Measurements from ENCODE around the gene TEF.

TEF gene

DNA sequence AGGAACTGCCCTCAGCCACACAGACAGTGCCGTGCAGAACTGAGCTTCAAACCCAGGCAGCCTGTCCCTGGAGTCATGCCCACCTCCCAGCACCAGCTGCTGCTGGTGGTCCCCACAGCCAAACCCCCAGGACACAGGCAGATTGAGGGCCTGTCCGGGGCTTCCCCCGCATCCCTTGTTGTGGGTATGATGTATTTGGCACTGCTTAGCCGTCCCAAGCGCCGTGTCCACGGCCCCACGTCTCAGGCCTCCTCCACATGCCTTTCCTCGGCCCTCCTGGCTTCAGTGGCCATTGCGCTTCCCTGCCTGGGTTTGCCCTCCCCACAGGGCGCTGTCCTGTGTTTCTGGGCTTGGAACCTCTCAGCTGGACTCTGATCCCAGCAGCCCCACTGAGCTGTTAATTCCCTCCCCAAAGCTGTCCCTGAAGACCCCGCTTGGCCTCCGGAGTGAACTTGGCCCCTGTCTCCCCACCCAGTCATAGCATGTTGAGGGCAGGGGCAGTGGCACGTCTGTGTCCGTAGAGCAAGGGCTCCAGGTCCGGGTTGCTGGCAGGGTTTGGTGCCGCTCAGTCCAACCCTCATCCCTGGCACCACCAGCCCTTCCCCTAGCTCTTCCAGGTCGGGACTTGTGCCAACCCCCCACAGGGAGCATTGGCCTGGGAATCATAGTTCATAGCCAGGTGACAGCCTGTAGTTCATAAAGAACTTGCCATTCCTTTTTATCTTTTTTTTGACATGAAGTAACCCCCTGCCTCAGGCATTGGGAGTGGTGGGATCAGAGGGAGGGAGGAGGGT, 34.5 kb upstream of the TEF start:
- Mint-ChIP-seq H3K27ac (no peak overlapping the region), H3K36me3 (ENCODE audit: low read depth) (peaks cover 34% of the 10 kb centered on the region)

DNA sequence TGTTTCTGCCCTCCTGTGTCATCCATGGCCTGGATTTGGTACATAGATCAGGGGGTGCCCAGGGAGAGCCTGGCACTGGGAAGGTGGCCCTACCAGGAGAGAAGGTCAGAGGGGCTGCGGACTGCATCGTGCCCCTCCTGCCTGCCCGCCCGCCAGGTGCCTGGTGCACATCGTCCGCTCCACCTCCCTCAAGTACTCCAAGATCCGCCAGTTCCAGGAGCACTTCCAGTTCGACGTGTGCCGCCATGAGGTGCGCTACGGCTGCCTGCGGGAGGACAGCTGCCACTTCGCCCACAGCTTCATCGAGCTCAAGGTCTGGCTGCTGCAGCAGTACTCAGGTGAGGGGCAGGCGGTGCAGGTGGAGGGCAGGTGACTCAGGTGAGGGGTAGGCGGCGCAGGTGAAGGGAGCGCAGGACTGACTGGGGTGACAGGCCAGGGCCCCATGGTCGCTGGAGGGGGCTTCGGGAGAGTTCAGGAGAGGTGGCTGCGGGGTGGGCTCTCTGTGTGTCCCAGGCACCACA, 32.7 kb upstream of the TEF start:
- no peaks in the 10 kb centered on the region for H3K9me3 Mint-ChIP-seq
- H3K4me1 Mint-ChIP-seq (ENCODE audit: low read depth): no peaks in the 10 kb centered on the region
- H3K27ac Mint-ChIP-seq: no peak overlapping the region
- H3K4me3 Mint-ChIP-seq: no peak overlapping the region
- H3K27me3 Mint-ChIP-seq: no peaks in the 10 kb centered on the region
- H3K36me3 Mint-ChIP-seq (ENCODE audit: low read depth): peaks cover 29% of the 10 kb centered on the region

More for the DNA sequence above, 34.5 kb upstream of the TEF start:
- no peaks in the 10 kb centered on the region for H3K9me3 Mint-ChIP-seq
- no peaks in the 10 kb centered on the region for H3K4me1 Mint-ChIP-seq (ENCODE audit: low read depth)
- H3K27me3 Mint-ChIP-seq: no peaks in the 10 kb centered on the region
- H3K4me3 Mint-ChIP-seq: no peak overlapping the region

DNA sequence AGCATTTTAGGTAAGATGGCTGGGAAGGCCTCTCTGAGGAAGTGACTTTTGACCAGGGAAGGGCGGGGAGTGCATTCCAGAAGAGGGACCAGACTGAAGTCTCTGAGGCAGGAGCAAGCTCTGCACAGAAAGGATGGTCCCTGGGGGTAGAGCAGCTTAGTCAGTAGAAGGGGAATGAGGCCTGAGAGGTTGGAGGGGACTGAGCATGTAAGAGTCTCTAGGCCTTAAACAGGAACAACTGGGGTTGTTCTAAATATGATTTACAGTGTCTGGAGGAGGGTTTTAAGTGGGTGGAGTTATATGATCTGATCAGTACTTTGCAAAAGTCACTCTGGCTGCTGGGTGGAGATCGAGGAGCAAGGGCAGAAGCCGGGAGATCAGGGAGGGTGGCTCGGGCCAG, 31.7 kb upstream of the TEF start:
- Mint-ChIP-seq H3K4me3 (no peak overlapping the region), H3K36me3 (ENCODE audit: low read depth) (peaks cover 30% of the 10 kb centered on the region), H3K27me3 (no peaks in the 10 kb centered on the region), H3K27ac (no peak overlapping the region), H3K4me1 (ENCODE audit: low read depth) (no peaks in the 10 kb centered on the region), H3K9me3 (no peaks in the 10 kb centered on the region)

DNA sequence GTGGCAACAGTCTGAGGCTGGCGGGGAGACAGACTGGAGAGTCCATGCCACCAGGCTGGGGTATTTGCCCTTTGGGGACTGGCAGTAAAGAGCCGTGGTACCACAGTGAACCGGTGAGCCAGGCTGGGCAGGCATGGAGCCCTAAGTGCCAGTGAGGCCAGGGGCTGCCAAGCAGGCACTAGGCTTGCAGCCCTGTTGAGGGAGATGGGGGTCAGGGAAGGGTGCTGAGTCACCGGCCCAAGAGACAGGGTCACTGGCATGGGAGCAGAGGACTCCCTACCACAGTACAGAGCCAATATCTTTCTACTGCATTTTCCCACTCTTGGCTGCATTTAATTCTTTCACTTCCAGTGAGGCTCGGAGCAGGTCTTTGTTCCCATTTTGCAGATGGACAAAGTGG, 30.7 kb upstream of the TEF start:
- no peaks in the 10 kb centered on the region for H3K27me3 Mint-ChIP-seq
- no peaks in the 10 kb centered on the region for H3K9me3 Mint-ChIP-seq
- H3K4me3 Mint-ChIP-seq: no peak overlapping the region
- H3K36me3 Mint-ChIP-seq (ENCODE audit: low read depth): peaks cover 29% of the 10 kb centered on the region
- H3K4me1 Mint-ChIP-seq (ENCODE audit: low read depth): no peaks in the 10 kb centered on the region
- H3K27ac Mint-ChIP-seq: no peak overlapping the region

DNA sequence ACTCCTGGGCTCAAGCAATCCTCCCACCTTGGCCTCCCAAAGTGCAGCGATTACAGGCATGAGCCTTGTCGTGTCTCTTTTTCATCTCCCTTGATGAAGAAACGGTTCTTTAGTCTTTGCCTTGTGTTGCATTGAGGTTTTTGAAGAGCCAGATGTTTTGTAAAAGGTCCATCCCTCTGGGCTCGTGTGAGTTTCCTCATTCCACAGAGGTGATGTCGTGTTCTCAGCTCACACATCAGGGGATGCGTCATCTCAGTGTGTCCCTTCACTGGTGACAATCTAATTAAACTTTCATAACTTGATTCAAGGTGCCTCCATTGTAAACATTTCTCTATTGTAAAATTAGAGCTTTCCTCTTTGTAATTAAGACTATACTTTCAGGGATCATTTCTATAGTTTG, 29.7 kb upstream of the TEF start:
- Mint-ChIP-seq H3K36me3 (ENCODE audit: low read depth) (peaks cover 29% of the 10 kb centered on the region), H3K4me3 (no peak overlapping the region), H3K27ac (no peak overlapping the region), H3K9me3 (no peaks in the 10 kb centered on the region), H3K27me3 (no peaks in the 10 kb centered on the region), H3K4me1 (ENCODE audit: low read depth) (no peaks in the 10 kb centered on the region)

DNA sequence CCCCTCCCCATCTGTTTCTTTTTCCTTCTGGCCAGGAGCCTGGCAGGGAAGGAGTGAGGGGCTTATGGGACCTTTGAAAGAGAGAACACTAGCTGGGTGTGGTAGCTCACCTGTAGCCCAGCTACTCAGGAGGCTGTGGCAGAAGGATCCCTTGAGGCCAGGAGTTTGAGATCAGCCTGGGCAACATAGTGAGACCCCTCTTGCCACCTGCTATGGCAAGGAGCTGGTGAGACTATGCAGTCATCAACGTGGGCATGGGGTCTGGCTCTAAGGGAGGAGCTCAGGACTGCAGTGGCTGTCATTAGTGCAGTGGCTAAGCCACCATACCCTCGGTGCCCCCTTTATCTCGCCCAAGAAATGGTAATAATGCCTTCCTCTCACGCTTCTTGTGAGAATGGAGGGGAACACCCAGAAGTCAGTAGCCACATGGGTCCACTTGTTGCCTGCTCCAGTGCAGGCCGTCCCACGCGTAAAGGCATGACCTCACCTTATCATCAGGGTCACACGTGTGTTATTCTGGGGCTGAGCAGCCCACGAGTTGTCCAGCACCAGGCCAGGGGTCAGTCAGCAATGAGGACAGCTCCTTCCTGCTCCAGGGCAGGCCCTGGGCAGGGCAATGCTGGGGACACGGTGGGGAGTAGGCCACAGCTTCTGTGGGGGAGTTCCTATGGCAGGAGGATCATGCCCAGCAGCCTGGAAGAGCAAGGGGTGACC, 27.7 kb upstream of the TEF start:
- Mint-ChIP-seq H3K36me3 (ENCODE audit: low read depth) (peaks cover 26% of the 10 kb centered on the region), H3K27ac (no peak overlapping the region), H3K4me3 (no peak overlapping the region), H3K27me3 (no peaks in the 10 kb centered on the region), H3K9me3 (no peaks in the 10 kb centered on the region), H3K4me1 (ENCODE audit: low read depth) (no peaks in the 10 kb centered on the region)

DNA sequence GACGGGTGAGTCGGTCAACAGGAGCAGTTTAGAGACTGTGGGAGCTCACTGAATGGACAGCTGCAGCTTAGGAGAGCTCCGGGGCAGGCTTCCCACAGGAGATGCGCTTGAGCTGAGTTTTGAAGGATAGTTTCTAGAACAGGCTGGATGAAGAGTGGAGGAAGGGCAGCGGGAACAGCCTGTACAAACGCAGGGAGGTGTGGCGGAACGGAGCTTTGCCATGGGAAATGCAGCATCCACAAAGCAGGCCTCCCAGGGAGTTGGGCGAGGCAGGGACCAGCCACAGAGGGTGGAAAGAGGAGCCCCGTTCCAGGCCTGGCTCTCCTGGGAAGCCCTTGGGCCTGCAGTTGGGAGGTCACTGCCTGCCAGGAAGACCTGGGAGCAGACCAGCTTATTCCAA, 26.8 kb upstream of the TEF start:
- H3K27ac Mint-ChIP-seq: no peak overlapping the region
- H3K9me3 Mint-ChIP-seq: no peaks in the 10 kb centered on the region
- H3K36me3 Mint-ChIP-seq (ENCODE audit: low read depth): peaks cover 24% of the 10 kb centered on the region
- no peak overlapping the region for H3K4me3 Mint-ChIP-seq
- H3K4me1 Mint-ChIP-seq (ENCODE audit: low read depth): no peaks in the 10 kb centered on the region
- no peaks in the 10 kb centered on the region for H3K27me3 Mint-ChIP-seq

DNA sequence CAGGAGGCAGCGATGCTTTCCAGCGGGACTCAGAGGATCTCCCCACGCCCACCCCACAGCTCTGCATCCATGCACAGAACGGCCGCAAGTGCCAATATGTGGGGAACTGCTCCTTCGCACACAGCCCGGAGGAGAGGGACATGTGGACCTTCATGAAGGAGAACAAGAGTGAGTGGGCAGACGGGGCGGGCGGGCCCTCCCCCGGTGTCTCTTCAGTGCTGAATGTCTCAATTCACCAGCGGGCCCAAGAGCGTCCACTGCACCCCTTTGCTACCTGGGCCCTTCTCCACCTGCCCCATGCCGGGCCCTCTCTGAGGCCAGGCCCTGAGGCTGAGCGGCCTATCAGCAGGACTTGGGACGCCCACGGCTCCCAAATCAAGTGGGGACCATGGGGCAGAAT, 25.8 kb upstream of the TEF start:
- H3K9me3 Mint-ChIP-seq: no peaks in the 10 kb centered on the region
- H3K4me1 Mint-ChIP-seq (ENCODE audit: low read depth): no peaks in the 10 kb centered on the region
- H3K36me3 Mint-ChIP-seq (ENCODE audit: low read depth): peaks cover 19% of the 10 kb centered on the region
- H3K4me3 Mint-ChIP-seq: no peak overlapping the region
- H3K27me3 Mint-ChIP-seq: no peaks in the 10 kb centered on the region
- H3K27ac Mint-ChIP-seq: no peak overlapping the region

DNA sequence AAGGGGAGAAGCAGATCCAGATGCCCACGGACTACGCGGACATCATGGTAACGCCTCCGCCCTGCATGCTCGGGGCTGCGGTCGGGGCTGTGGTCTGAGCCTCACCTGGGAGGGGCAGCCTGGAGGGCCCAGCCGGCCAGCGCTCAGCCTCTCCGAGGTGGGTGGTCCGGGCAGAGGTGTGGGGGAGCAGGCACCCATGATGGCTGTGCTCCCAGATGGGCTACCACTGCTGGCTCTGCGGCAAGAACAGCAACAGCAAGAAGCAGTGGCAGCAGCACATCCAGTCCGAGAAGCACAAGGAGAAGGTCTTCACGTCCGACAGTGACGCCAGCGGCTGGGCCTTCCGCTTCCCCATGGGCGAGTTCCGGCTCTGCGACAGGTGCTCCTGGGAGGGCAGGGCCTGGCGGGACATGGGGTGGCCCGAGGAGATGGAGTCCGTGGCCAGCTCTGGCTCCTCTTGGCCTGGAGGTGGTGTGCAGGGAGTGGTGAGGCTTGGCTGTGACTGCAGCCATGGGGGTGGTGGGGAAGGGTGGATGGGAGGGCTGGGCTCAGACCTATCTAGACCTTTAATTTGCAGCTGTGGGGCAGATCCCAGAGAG, 25.2 kb upstream of the TEF start:
- H3K4me1 Mint-ChIP-seq (ENCODE audit: low read depth): no peaks in the 10 kb centered on the region
- H3K9me3 Mint-ChIP-seq: no peaks in the 10 kb centered on the region
- no peak overlapping the region for H3K27ac Mint-ChIP-seq
- peaks cover 19% of the 10 kb centered on the region for H3K36me3 Mint-ChIP-seq (ENCODE audit: low read depth)
- H3K4me3 Mint-ChIP-seq: no peak overlapping the region
- no peaks in the 10 kb centered on the region for H3K27me3 Mint-ChIP-seq

DNA sequence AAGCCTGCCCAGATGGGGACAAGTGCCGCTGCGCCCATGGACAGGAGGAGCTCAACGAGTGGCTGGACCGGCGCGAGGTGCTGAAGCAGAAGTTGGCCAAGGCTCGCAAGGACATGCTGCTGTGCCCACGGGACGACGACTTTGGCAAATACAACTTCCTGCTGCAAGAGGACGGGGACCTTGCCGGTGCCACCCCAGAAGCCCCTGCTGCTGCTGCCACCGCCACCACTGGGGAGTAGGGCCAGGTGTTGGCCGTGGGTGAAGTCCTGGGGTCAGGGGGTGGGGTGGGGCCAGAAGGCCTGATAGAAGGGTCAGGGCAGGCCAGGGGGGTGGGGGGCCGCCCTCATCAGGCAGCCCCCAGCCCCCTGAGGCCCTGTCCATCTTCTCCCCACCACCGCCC, 24.6 kb upstream of the TEF start:
- Mint-ChIP-seq H3K36me3 (ENCODE audit: low read depth) (peaks cover 15% of the 10 kb centered on the region), H3K27me3 (no peaks in the 10 kb centered on the region), H3K4me1 (ENCODE audit: low read depth) (no peaks in the 10 kb centered on the region), H3K4me3 (no peak overlapping the region), H3K9me3 (no peaks in the 10 kb centered on the region), H3K27ac (no peak overlapping the region)

DNA sequence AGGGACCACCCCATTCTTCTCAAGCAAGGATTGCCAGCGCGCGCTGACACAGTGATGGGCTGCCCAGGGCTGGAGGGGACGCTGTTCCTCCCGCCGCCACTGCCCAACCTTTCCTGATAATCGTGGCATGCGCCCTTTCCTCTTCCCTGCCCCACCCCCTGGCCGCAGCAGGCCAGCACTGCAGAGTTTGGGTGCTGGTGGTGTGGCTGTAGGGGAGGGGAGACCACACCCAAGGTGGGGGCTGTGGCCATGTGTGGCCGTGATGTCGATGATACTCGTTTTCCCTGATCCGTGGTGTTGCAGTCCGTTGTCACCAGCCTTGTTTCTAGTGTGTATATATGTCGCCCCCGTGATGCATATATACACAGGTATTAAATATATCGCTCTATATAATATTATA, 22.8 kb upstream of the TEF start:
- Mint-ChIP-seq H3K36me3 (ENCODE audit: low read depth) (peaks cover 12% of the 10 kb centered on the region), H3K4me3 (no peak overlapping the region), H3K9me3 (no peaks in the 10 kb centered on the region), H3K27me3 (no peaks in the 10 kb centered on the region), H3K27ac (no peak overlapping the region), H3K4me1 (ENCODE audit: low read depth) (no peaks in the 10 kb centered on the region)

DNA sequence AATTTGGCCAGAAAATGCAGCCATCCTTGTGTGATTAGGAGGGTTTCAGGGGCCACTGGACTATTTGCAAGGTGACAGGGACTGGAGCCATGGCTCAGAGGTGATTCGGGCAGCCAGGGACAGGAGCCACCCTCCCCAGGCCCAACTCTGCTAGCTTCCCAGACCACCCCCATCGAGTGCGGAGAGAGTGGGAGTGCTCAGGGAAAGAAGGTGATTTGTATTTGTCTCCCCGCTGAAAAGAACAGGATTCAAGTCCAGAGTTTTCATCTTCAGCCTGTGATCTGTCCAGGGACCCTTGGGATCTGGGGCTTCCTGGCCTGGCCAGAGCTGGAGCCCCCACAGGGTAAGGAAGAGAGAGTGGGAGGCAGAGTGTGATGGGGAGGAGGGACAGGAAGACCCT, 22.4 kb upstream of the TEF start:
- Mint-ChIP-seq H3K36me3 (ENCODE audit: low read depth) (peaks cover 8% of the 10 kb centered on the region), H3K9me3 (no peaks in the 10 kb centered on the region), H3K27me3 (no peaks in the 10 kb centered on the region), H3K4me1 (ENCODE audit: low read depth) (no peaks in the 10 kb centered on the region), H3K4me3 (no peak overlapping the region), H3K27ac (no peak overlapping the region)

DNA sequence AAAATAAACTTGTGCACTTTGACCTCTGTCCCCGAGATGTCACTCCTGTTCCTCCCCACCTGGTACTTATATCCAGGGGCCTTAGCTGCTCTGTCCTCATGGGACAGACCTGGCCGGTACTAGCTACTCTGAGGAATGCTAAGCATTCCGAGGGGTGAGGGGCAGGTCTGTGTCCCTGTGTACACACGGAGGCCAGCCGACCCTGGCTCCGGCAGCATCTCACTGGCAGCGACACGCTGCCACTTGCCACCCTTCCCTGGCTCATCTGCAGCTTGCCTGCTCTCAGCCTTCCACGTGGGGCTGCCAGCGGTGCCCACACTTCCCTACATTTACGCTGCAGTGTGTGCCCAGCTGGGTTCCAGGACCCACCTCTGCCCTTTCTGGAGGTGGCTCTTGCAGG, 21.6 kb upstream of the TEF start:
- H3K27ac Mint-ChIP-seq: no peak overlapping the region

DNA sequence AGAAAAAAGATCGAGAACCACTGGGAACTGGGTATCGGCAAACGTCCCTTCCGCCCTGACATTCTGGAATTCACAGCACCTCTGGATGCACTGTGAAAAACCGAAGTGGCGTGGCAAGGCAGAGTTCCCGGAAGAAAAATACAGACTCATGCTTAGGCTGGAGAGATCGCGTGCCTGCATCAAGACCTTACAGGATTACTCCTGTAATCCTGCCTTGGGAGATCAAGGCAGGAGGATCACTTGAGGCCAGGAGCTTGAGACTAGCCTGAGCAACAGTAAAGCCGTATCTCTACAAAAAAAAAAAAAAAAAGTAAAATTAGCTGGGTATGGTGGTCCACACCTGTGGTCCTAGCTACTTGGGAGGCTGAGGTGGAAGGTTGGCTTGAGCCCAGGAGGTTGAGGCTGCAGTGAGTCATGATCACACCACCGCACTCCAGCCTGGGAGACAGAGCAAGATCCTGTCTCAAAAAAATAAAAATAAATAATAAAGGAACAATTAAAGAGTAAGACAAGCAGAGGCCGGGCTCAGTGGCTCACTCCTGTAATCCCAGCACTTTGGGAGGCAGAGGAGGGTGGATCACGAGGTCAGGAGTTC, 19.9 kb upstream of the TEF start:
- H3K36me3 Mint-ChIP-seq (ENCODE audit: low read depth): peaks cover 3% of the 10 kb centered on the region

More for the DNA sequence above, 21.6 kb upstream of the TEF start:
- Mint-ChIP-seq H3K4me1 (ENCODE audit: low read depth) (no peaks in the 10 kb centered on the region), H3K27me3 (no peaks in the 10 kb centered on the region), H3K9me3 (no peaks in the 10 kb centered on the region), H3K4me3 (no peak overlapping the region), H3K36me3 (ENCODE audit: low read depth) (peaks cover 3% of the 10 kb centered on the region)

DNA sequence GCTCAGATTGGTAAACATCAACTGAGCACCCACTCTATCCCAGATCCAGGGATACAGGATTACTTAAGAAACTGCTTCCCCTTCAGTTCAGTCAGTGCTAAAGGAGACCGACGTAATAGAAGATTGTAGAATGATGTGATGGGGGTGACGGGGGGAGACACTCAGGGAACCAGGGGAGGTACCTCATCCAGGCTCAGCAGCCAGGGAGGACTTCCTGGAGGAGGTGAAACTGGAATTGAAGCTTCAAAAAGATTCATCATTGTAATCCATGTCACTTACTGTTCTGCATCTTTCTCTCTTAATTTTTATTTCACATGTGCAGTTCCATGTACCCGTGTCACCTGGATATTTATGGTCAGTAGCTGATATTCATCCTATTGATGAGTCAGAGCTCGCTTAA, 19.1 kb upstream of the TEF start:
- no peaks in the 10 kb centered on the region for H3K9me3 Mint-ChIP-seq
- H3K4me3 Mint-ChIP-seq: no peak overlapping the region
- peaks cover 3% of the 10 kb centered on the region for H3K36me3 Mint-ChIP-seq (ENCODE audit: low read depth)
- H3K4me1 Mint-ChIP-seq (ENCODE audit: low read depth): no peaks in the 10 kb centered on the region
- no peak overlapping the region for H3K27ac Mint-ChIP-seq
- no peaks in the 10 kb centered on the region for H3K27me3 Mint-ChIP-seq

More for the DNA sequence above, 19.9 kb upstream of the TEF start:
- H3K9me3 Mint-ChIP-seq: no peaks in the 10 kb centered on the region
- H3K27ac Mint-ChIP-seq: no peak overlapping the region
- H3K4me1 Mint-ChIP-seq (ENCODE audit: low read depth): no peaks in the 10 kb centered on the region
- no peak overlapping the region for H3K4me3 Mint-ChIP-seq
- no peaks in the 10 kb centered on the region for H3K27me3 Mint-ChIP-seq

Measured in stimulated activated naive CD8-positive, alpha-beta T cell treated with anti-CD3 and anti-CD28 coated beads, Interleukin-15, Interleukin-2, amounts not matched to agents 100 ng/mL and 50 ng/mL, for 24 hours (primary cell).